ENCODE data around the gene CUEDC2. TPM values are rescaled to one million over a fixed set of nuclear protein-coding genes. Genes with fewer than 3 reads are reported as not detected.

Gene CUEDC2
- 29.0 TPM for total RNA-seq

DNA sequence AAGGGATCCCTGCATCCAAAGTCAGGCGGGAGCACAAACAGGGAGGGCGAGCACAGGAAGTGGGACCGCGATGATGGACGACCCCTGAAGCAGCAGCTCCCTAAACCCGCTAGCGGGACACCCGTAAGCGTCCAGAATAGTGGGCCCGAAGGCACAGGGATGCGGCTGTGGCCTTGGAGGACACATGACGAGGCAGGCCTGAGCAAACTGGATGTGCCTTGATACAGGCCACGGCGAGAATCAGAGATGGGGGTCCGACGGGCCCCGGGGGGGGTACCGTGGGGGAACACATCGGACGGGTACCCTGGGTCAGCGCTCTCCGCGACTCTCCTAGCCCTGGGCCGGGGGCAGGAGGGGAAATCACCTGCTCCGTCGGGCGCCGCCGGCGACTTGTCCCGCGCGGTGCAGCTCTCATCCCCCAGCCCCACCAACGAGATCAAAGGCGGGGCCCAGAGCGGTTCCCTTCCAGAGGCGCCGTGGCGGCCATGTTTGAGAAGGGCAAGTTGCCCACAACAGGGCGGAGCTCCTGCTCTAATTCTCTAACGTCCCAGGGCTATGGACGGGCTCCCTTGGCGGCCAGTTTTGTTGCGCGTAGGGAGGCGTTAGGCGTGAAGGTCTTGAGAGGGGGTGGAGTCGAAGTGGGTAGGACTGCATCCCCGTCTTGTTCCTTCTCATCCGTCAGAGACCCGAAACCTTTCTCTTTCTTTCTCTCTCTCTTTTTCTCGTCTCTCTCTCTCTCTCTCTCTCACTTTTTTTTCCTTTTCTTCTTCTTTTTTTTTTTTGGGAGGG lies at the start of gene CUEDC2:
Gene CUEDC2, minus strand, starts transcription at position 413 of the 789 bp plus-strand sequence. CDS start 7,386 bp downstream, outside the sequence.
- DNase-seq: peak; percentile 96

DNA sequence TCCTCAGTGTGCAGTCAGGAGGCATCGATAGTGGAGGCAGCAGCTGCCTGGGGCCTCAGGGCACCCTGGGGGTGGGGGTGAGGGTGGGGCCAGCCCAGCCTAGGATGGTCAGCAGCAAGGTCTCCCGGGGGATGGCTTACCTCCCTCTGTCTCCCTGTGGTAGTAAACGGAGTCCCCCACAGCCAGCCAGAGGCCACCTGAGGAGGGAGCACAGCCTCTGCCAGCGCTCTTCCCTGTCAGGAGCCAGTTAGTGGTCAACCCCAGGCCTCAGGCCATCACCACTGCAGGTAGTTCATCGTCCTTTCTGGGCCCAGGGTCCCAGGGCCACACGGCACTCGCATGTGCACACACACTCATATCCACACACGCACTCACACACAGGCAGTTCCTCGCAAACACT lies 48.0 kb upstream of the CUEDC2 start:
- no peak for DNase-seq

- no peak for DNase-seq
These were observed 47.3 kb upstream of the CUEDC2 start for GRCh38 chr10:102479651-102480050.

DNA sequence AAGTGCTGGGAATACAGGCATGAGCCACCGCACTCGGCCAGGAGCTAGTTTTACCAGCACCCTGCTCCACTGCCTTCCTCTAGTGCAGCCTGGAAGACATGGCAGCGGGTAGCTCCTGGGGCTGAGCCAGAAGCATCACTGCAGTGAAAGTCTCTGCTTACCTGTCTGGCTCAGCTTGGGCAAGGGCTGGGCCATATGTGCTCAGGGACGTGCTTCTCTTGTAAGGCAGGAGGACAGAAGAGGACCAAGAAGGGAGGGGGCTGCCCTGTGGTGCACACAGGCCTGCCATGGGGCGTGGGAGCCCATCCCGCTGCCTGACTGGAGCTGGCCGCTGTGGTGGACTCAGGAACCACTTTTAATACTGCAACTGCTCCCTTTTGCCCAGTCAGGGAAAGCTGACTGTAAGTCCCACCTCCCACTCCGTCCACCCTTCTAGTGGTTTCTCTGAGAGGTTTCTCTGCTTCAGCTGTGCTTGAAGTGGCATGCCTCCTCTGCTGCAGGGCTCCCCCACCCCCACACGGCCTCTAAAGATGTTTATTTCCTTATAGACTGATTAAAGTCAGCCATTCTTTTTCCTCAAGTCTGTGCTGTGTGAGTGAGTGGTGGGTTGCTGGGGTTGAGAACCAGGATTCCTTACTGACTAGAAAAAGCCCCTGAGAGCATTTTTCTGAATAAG lies 44.2 kb upstream of the CUEDC2 start:
- DNase-seq: no peak

- DNase-seq: no peak
These were observed 43.2 kb upstream of the CUEDC2 start for GRCh38 chr10:102475451-102476040.

- no peak for DNase-seq
These were observed 41.3 kb upstream of the CUEDC2 start for GRCh38 chr10:102473445-102474331.

DNA sequence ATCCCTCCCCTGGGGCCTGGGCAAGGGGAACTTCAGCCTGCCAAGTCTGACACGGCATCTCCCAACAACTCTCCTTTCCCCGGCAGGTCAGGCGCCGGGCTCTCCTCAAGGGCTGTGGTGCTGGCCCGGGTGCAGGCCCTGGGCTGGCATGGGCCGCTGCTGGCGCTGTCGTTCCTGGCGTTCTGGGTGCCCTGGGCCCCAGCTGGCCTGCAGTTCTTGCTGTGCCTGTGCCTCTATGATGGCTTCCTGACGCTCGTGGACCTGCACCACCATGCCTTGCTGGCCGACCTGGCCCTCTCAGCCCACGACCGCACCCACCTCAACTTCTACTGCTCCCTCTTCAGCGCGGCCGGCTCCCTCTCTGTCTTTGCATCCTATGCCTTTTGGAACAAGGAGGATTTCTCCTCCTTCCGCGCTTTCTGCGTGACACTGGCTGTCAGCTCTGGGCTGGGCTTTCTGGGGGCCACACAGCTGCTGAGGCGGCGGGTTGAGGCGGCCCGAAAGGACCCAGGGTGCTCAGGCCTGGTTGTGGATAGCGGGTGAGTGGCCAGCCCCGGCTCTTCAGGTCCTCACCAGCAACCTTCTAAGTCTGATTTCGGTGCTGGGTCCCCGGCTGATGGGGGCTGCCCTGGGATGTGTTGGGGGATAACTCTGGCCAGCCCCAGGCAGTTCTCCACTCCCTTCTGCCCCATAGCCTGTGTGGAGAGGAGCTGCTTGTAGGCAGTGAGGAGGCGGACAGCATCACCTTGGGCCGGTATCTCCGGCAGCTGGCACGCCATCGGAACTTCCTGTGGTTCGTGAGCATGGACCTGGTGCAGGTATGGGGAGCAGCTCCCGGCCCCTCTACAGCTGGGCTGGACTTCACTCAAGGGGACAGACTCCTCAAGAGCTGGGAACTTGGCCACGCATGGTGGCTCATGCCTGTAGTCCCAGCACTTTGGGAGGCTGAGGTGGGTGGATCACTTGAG lies 38.5 kb upstream of the CUEDC2 start:
- no peak for DNase-seq

GRCh38 chr10:102468683-102469082 lies 36.3 kb upstream of the CUEDC2 start:
- no peak for DNase-seq

GRCh38 chr10:102467971-102468438 lies 35.6 kb upstream of the CUEDC2 start:
- no peak for DNase-seq

GRCh38 chr10:102467318-102467717 lies 34.9 kb upstream of the CUEDC2 start:
- no peak for DNase-seq

DNA sequence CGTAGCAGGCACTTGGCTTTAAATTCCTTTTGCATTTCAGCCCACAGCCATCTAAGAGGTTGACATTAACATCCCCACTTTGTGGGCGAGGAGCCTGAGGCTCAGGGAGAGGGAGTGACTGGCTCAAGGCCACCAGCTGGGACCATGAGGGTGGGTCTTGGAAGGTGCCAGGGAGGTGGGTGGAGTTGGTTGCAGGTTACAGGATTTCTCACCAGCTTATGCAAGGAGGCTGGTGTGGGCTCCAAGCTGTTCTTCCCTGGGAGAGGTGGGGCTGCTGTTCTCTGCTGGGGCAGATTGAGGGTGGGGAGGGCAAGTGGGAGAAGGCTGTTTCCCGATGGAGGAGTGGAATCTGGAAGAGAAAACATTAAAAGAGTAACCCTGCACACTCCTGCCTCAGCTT lies 33.1 kb upstream of the CUEDC2 start:
- no peak for DNase-seq

DNA sequence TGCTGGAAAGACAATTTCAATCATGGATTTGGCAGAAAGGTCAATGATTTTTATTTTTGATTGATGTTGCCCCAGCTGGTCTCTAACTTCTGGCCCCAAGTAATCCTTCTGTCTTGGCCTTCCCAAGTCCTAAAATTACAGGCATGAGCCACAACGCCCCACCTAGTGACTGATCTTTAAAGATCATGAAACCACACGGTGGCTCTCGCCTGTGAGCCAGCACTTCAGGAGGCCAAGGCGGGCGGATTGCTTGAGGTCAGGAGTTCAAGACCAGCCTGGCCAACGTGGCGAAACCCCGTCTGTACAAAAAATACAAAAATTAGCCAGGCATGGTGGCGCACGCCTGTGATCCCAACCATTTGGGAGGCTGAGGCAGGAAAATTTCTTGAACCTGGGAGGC lies 31.6 kb upstream of the CUEDC2 start:
- DNase-seq: no peak

DNA sequence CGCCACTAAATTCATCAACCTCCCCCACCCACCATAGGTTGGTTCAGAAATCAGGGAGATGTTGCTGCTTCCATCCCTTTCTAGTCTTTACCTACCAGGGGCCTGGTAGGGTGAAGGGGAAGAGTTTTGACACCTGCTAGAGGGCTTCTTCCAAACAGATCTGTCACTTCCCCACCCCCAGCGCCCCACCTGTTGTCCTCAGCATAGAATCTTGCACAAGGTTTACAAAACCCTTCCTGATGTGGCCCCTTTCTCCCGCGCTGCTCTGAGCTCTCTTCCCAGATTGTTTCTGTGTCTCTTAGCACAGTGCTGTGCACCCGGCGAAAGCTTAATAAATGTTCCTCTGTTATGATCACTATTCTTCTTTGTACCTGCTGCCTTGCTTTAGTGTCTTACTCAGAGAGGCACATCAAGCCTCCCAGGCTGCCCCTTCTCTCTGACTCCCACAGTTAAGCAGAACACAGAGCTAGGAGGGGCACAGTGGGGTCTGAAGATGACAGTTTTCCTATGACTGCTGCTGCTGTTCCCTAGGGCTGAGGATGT lies 30.2 kb upstream of the CUEDC2 start:
- no peak for DNase-seq

- peak; percentile 30 for DNase-seq
These were observed 29.0 kb upstream of the CUEDC2 start for GRCh38 chr10:102461187-102462054.

GRCh38 chr10:102460836-102461186 lies 28.4 kb upstream of the CUEDC2 start:
- DNase-seq: no peak

- DNase-seq: no peak
These were observed 26.3 kb upstream of the CUEDC2 start for GRCh38 chr10:102458656-102459055.

DNA sequence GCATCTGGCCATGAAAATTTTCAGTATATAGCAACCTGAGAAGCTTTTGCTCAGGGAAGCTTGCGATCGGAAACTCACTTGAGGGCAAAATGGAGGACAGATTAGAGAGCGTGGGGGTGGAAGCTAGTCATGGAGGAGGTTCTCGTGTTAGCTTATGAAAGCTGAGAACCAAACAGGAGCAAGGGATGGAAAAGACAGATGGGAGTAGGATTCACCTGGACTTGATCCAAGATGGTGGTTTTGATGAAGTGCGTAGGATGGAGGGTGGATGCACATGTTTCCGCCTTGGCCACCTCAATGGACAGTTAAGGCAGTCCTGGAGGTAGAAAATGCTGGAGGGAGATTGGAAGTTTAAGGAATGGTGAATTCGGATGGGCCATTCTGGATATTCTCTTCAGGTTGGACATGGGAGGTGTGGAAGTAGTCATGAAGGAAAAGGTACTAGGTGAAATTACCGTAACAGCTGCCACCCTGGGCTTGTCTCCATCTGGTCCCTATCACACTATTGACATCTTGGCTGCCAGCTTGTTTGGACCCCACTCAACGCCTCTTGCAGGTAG lies 25.3 kb upstream of the CUEDC2 start:
- DNase-seq: no peak

GRCh38 chr10:102455893-102456471 lies 23.6 kb upstream of the CUEDC2 start:
- no peak for DNase-seq
